Type B pancreatic cell (in vitro differentiated cells): Measurements from ENCODE around the gene BPGM. TPM values are rescaled to one million over a fixed set of nuclear protein-coding genes. Genes with fewer than 3 reads are reported as not detected.

ENCODE experiments used
- DNase-seq: peaks from one replicate; pipeline ENCODE4 v3.0.0; 2021; ENCODE audit warnings: mixed read lengths; ENCODE audit not compliant: unreplicated experiment; ENCODE audit errors: extremely low spot score
- H3K27ac Mint-ChIP-seq: 2 replicates; pipeline ENCODE4 v1.8.0; 2021; ENCODE audit warnings: mild to moderate bottlenecking, mixed read lengths
- H3K27me3 Mint-ChIP-seq: 2 replicates; pipeline ENCODE4 v1.8.0; 2021; ENCODE audit warnings: mixed read lengths
- H3K36me3 Mint-ChIP-seq: 2 replicates; pipeline ENCODE4 v1.8.0; 2021; ENCODE audit warnings: mixed read lengths
- H3K4me1 Mint-ChIP-seq: one replicate; pipeline ENCODE4 v1.8.0; 2021; ENCODE audit warnings: mixed read lengths; ENCODE audit not compliant: unreplicated experiment
- H3K4me3 Mint-ChIP-seq: 2 replicates; pipeline ENCODE4 v1.8.0; 2021; ENCODE audit warnings: mild to moderate bottlenecking, mixed read lengths
- H3K9me3 Mint-ChIP-seq: 2 replicates; pipeline ENCODE4 v1.8.0; 2021; ENCODE audit warnings: mixed read lengths
- total RNA-seq: library from RNA; stranded (reverse); gene quantifications from 2 replicates; pipeline ENCODE4 v1.2.1, GENCODE V29; 2021; ENCODE audit warnings: low replicate concordance
- TF ChIP-seq, protein P1 (sequence below): fragments of 200-600 bp; sonication (generic); conservative IDR thresholded peaks from 2 replicates; pipeline ENCODE4 v1.5.0; 2021; ENCODE audit warnings: antibody characterized with exemption, mild to moderate bottlenecking

Gene BPGM
- total RNA-seq, 1 donor from 2014 or later = 19.6 TPM

DNA sequence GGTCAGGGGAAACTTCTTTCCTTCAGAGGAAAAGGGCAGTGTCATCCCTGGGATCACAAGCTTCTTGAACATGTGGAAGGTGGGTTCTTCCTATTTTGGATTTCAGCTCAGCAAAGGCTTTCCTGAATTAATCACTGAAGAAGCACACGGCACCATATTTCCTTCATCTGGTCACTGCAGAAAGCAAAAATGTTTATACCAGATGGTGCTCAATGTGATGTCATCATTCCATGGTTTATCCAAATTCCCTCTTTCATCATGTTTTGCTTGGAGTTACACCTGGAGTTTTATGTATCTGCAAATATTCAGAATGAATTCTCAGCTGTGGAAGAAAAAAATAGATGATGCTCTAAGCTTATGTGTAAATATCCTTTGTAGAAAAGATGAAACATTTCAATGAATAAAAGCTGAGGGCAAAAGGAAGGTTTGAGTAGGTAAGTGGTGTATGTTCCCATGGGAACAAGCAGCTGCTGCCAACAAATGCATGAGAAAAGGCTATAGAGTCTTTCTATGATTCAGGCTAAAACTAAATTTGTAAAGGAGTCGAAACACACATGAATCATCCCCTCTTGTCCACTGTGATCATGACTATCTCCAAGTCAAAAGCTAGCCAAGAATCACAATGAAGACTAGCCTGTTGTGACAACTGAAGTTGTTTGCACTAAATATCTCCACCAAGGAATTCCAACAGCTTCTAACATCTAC is 26.9 kb upstream of the BPGM start:
- Mint-ChIP-seq H3K27ac (no peak overlapping the region), H3K4me1 (no peaks in the 10 kb centered on the region), H3K27me3 (peaks cover 35% of the 10 kb centered on the region), H3K9me3 (no peaks in the 10 kb centered on the region), H3K36me3 (no peaks in the 10 kb centered on the region), H3K4me3 (no peak overlapping the region)
- TF ChIP-seq, protein P1, sequence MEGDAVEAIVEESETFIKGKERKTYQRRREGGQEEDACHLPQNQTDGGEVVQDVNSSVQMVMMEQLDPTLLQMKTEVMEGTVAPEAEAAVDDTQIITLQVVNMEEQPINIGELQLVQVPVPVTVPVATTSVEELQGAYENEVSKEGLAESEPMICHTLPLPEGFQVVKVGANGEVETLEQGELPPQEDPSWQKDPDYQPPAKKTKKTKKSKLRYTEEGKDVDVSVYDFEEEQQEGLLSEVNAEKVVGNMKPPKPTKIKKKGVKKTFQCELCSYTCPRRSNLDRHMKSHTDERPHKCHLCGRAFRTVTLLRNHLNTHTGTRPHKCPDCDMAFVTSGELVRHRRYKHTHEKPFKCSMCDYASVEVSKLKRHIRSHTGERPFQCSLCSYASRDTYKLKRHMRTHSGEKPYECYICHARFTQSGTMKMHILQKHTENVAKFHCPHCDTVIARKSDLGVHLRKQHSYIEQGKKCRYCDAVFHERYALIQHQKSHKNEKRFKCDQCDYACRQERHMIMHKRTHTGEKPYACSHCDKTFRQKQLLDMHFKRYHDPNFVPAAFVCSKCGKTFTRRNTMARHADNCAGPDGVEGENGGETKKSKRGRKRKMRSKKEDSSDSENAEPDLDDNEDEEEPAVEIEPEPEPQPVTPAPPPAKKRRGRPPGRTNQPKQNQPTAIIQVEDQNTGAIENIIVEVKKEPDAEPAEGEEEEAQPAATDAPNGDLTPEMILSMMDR = no peak
- DNase-seq = no peak

DNA sequence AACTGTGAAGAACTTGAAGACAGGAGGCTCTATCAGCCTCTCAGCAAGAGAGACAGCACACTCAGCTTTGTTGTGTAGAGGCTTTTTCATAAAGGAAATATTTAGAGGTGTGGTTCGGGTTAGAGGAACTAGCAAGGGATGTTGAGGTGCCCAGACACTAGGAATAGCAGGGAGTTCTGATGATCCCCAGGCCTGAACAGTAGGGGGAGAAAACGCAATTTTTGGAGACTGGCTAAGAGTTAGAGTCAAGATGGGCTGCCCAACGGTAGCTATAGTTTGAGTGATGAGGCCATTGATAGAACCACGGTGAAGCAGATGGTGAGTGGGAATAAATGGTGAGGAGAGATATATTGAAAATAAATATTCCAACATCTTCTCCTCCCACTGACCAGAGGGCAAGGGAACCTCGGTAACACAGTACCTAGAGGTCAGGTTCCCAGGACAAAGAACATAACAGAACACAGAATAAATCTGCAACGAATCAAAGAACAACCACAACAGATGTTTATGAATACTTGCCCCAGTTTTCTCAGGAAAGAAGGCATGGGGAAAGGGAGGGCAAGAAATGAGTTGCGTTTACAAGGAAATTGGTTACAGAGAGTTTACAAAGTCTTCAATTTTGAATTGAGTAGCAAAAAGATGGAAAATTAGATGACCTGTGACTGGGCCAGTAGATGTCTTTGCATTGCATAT is 24.2 kb upstream of the BPGM start:
- Mint-ChIP-seq H3K9me3 (no peaks in the 10 kb centered on the region), H3K4me1 (no peaks in the 10 kb centered on the region), H3K4me3 (no peak overlapping the region), H3K27me3 (peaks cover 48% of the 10 kb centered on the region), H3K36me3 (no peaks in the 10 kb centered on the region), H3K27ac (no peak overlapping the region)
- TF ChIP-seq, protein P1 = no peak
- DNase-seq = no peak

DNA sequence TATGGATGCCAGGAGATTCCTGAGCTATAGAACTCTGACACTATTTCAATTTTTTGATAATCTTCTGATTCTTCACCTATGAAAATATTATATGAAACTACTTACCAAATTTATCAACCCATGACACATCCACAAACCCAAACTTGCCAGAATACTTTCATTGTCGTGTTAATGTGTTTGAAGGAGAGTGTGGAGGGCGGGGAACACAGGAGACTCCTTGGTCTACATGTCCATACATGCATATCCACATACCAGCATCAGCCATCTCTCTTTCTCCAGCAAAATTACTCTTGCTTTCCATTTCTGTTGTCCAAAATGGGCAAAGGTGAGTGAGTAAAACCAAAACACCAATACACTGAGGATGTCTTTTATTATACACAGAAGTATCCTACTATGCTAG is 23.5 kb upstream of the BPGM start:
- Mint-ChIP-seq H3K27ac (no peak overlapping the region), H3K9me3 (no peaks in the 10 kb centered on the region), H3K4me3 (no peak overlapping the region), H3K36me3 (no peaks in the 10 kb centered on the region), H3K27me3 (peaks cover 56% of the 10 kb centered on the region), H3K4me1 (no peaks in the 10 kb centered on the region)
- TF ChIP-seq, protein P1 = no peak
- no peak for DNase-seq

DNA sequence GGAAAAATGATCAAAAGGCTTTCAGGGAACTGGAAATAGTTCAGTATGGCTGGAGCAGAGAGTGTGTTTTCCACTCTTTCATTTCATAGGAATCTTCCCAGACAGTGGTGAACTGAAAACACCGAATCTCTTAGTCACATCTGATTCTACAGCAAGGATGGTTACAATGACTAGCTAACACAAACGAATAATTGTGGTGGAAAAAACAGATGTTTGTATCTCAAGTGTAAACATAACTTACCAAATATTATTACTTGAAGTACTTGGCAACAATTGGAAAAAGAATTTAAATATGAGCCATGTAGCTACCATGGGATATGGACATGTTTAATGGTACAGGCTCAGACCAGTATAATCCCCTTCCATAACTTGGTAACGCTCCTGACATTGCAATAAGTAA is 21.1 kb upstream of the BPGM start:
- H3K27me3 Mint-ChIP-seq = peaks cover 51% of the 10 kb centered on the region

DNA sequence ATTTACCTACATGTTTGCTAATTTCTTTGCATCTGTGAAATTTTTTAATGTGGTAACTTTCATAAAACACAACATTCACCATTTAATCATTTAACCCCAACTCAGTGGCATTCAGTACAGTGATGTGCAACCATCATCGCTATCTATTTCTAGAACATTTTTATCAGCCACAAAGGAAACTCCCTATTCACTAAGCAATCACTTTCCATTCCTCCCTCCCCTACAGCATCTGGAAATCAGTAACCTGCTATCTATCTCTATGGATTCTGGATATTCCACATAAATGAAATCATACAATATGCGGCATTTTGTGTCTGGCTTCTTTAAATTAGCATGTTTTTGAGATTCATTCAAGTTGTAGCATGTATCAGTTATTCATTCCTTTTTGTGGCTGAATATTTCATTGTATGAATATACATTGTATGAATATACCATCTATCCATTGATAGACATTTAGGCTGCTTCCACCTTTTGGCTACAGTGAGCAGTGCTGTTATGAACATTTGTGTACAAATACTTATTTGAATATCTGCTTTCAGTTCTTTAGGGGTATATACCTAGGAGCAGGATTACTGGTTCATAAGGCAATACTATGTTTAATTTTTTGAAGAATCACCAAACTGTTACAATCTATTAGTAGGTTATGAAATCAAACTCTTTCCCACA is 19.4 kb upstream of the BPGM start:
- Mint-ChIP-seq H3K4me1 (no peaks in the 10 kb centered on the region), H3K27ac (no peak overlapping the region), H3K36me3 (no peaks in the 10 kb centered on the region), H3K9me3 (no peaks in the 10 kb centered on the region), H3K27me3 (peaks cover 53% of the 10 kb centered on the region), H3K4me3 (no peak overlapping the region)
- TF ChIP-seq, protein P1 = no peak
- DNase-seq = no peak

More for the DNA sequence above, 21.1 kb upstream of the BPGM start:
- Mint-ChIP-seq H3K36me3 (no peaks in the 10 kb centered on the region), H3K4me1 (no peaks in the 10 kb centered on the region), H3K9me3 (no peaks in the 10 kb centered on the region), H3K4me3 (no peak overlapping the region), H3K27ac (no peak overlapping the region)
- TF ChIP-seq, protein P1 = no peak
- DNase-seq = no peak
